ENCODE data around the gene CELF5. TPM values are rescaled to one million over a fixed set of nuclear protein-coding genes. Genes with fewer than 3 reads are reported as not detected.

Gene CELF5
- total RNA-seq, 2 experiments from 2014 or later: not detected

DNA sequence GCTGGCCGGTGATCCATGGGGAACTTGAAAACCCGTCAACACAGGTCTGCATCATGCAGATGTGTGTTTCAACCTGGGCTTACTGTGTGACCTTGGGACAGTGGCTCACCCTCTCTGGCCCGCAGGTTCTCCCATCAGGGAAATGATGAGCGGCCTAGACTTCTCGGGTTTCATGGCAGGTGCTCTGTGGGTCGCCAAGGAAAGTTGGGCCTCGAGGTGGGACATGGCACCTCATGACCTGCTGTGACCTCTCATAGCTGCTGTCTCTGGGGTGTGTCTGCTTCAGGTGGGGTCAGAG is 91.2 kb downstream of the CELF5 start:
- Mint-ChIP-seq H3K27ac (no peak overlapping the region), H3K4me3 (no peak overlapping the region), H3K36me3 (no peaks in the 10 kb centered on the region), H3K4me1 (peaks cover 2% of the 10 kb centered on the region), H3K27me3 (peaks cover 9% of the 10 kb centered on the region), H3K9me3 (ENCODE audit: low read depth) (no peaks in the 10 kb centered on the region)
- DNase-seq (no peak), ATAC-seq (no peak)
- CTCF ChIA-PET: no interaction called here

DNA sequence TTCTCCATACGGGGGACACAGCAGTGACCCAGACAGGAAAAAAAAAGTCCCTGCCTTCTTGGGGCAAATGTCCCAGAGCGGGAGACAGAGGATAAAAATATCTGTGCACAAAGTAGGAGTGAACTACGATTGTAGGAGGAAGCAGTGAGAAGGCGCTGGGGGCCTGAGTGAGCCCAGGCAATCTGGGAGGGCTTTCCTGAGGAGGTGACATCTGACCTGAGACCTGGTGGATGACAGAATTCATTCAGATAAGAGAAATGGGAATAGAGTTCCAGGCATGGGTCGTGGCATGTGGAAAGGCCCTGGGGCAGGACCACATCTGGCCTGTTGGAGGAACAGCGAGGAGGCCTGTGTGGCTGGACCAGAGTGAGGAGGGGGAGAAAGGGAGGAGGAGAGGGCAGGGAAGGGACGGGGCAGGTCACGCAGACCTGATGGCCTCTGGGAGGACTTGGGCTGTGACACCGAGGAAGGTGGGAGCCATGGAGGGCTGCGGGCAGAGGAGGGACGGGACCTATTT is 91.7 kb downstream of the CELF5 start:
- Mint-ChIP-seq H3K4me3 (no peak overlapping the region), H3K4me1 (peaks cover 2% of the 10 kb centered on the region), H3K36me3 (no peaks in the 10 kb centered on the region), H3K27me3 (peaks cover 8% of the 10 kb centered on the region), H3K9me3 (ENCODE audit: low read depth) (no peaks in the 10 kb centered on the region), H3K27ac (no peak overlapping the region)
- ATAC-seq (no peak), DNase-seq (no peak)
- CTCF ChIA-PET: interaction anchor here (1.7 kb wide), 1 partner anchor 11 kb away, joined by 6 read pairs; no protein-coding TSS in a partner anchor

DNA sequence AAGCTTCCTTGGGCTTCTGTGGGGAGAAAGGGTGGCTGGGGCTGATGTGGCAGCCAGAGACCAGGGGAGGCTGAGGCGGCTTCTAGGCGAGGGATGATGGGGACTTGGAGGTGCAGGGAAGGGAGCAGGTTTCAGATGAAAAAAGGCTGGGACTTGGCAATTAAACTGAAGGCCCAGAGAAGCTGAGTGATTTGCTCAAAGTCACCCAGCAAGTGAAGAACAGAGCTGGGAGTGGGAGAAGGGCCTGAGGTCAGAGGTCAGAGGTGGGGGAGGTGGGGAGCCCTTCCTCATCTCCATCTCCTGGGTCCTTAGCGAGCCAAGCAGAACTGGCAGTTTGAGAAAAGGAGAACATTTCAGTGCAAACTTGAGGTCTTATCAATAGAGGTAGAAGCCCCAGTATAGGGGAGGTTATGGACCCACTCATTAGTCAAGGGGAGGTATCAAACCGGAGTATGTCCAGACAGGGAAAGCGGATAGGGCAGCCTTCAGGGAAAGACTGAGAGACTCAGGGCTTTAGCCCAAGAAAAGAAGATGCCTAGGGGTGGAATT is 92.3 kb downstream of the CELF5 start:
- no peaks in the 10 kb centered on the region for H3K9me3 Mint-ChIP-seq (ENCODE audit: low read depth)
- H3K27ac Mint-ChIP-seq: no peak overlapping the region
- no peak overlapping the region for H3K4me3 Mint-ChIP-seq
- H3K27me3 Mint-ChIP-seq: peaks cover 4% of the 10 kb centered on the region
- peaks cover 2% of the 10 kb centered on the region for H3K4me1 Mint-ChIP-seq
- ATAC-seq (no peak), DNase-seq (no peak)
- CTCF ChIA-PET: interaction anchor here (1.7 kb wide), 1 partner anchor 12 kb away, joined by 6 read pairs; no protein-coding TSS in a partner anchor
- H3K36me3 Mint-ChIP-seq: no peaks in the 10 kb centered on the region

DNA sequence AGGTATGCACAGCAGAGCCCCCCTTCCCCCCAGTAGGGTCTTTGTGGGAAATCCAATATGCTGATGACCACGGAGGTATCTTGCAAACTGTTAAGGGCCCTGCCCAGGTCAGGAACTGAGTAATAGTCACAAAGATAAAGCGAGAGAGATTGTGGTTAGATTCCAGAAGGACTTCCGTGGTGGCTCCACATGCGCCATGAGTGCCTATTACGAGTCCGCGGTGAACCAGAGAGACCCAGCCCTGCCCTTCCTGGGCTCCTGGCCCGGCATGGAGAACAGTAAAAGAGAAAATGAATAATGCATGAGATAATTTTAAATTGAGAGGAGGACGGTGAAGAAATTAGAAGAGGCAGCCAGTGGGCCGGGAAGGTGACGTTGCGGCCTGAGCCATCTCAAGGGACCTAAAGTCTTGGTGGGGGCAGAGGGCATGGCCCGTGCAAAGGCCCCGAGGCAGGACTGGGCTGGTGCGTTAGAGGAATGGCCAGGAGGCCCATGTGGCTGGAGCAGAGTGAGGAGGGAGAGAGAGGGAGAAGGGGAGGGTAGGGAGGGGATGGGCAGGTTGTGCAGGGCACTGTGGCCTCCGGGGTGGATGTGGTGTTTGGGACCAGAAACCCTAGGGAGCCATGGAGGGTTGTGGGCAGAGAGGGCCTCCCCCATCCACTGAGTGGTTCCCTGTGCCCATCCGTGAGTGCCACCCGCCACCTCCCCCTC is 95.3 kb downstream of the CELF5 start:
- DNase-seq (no peak), ATAC-seq (no peak)
- Mint-ChIP-seq H3K27ac (no peak overlapping the region), H3K27me3 (no peaks in the 10 kb centered on the region), H3K4me3 (no peak overlapping the region), H3K9me3 (ENCODE audit: low read depth) (no peaks in the 10 kb centered on the region), H3K4me1 (peaks cover 2% of the 10 kb centered on the region), H3K36me3 (no peaks in the 10 kb centered on the region)
- CTCF ChIA-PET: no interaction called here

DNA sequence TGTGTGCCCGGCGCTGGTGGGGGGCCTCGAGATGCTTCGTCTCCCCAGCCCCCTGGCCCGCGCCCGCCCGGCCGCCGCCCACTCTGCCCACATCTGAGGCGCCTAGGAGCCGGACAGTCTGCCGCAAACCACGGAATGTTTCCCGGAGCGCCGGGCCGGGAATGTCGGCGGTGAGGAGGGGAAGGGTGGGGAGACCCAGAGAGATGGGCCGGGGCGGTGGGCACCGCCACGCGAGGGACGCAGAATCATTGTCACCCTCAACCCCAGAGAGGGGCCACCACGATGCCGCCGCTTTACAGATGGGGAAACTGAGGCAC is 95.9 kb downstream of the CELF5 start:
- no peak for DNase-seq
- no peak for ATAC-seq
- no peaks in the 10 kb centered on the region for H3K9me3 Mint-ChIP-seq (ENCODE audit: low read depth)
- H3K4me3 Mint-ChIP-seq: no peak overlapping the region
- H3K36me3 Mint-ChIP-seq: no peaks in the 10 kb centered on the region
- no peaks in the 10 kb centered on the region for H3K27me3 Mint-ChIP-seq
- CTCF ChIA-PET: no interaction called here
- H3K27ac Mint-ChIP-seq: no peak overlapping the region
- peaks cover 2% of the 10 kb centered on the region for H3K4me1 Mint-ChIP-seq

DNA sequence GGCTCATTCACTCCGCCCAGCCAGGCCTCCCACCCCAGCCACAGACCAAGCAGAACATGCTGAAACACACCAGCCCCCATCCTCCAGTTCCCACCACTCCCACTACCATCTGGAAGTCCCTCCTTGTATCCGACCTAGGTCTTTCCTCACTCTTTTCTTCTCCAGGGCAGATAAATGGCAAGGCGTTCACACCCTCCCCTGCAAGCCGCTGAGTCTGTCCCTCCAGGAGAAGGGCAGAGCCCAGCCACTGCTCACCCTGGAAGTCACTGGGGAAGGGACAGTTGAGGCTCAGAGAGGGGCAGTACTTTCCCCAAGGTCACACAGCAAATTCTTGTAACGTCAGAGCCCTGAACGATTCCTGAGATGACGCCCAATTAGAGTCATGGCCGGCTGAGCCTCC is 96.4 kb downstream of the CELF5 start:
- ATAC-seq (no peak), DNase-seq (no peak)
- no peak overlapping the region for H3K4me3 Mint-ChIP-seq
- H3K27me3 Mint-ChIP-seq: no peaks in the 10 kb centered on the region
- H3K4me1 Mint-ChIP-seq: no peaks in the 10 kb centered on the region
- H3K9me3 Mint-ChIP-seq (ENCODE audit: low read depth): no peaks in the 10 kb centered on the region
- no peak overlapping the region for H3K27ac Mint-ChIP-seq
- no peaks in the 10 kb centered on the region for H3K36me3 Mint-ChIP-seq
- CTCF ChIA-PET: interaction anchor here (1.2 kb wide), 1 partner anchor 16 kb away, joined by 4 read pairs; no protein-coding TSS in a partner anchor

DNA sequence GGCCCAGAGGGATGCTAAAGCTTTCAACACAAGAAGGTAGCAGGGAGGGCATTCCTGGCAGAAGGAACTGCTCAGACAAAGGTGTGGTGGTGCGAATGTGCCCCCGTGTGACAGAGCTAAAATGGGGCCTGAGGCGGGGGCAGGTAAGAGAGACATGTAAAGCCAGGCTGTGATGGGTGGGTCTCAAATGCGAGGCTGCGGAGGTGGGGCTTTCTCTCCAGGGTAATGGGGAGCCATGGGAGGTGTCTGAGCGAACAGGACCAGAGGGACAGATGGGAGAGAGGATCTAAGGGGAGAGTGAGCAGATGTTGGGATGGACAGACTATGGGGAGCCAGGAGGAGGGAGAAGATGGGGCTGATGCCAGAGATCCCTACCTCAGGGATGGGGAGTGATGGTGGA is 97.2 kb downstream of the CELF5 start:
- CTCF ChIA-PET: interaction anchor here (1.2 kb wide), 2 partner anchors 17 to 108 kb away, joined by 3 to 4 read pairs; no protein-coding TSS in a partner anchor
- Mint-ChIP-seq H3K36me3 (no peaks in the 10 kb centered on the region), H3K4me3 (no peak overlapping the region), H3K4me1 (no peaks in the 10 kb centered on the region), H3K27ac (no peak overlapping the region), H3K9me3 (ENCODE audit: low read depth) (no peaks in the 10 kb centered on the region), H3K27me3 (no peaks in the 10 kb centered on the region)
- DNase-seq: no peak
- no peak for ATAC-seq

DNA sequence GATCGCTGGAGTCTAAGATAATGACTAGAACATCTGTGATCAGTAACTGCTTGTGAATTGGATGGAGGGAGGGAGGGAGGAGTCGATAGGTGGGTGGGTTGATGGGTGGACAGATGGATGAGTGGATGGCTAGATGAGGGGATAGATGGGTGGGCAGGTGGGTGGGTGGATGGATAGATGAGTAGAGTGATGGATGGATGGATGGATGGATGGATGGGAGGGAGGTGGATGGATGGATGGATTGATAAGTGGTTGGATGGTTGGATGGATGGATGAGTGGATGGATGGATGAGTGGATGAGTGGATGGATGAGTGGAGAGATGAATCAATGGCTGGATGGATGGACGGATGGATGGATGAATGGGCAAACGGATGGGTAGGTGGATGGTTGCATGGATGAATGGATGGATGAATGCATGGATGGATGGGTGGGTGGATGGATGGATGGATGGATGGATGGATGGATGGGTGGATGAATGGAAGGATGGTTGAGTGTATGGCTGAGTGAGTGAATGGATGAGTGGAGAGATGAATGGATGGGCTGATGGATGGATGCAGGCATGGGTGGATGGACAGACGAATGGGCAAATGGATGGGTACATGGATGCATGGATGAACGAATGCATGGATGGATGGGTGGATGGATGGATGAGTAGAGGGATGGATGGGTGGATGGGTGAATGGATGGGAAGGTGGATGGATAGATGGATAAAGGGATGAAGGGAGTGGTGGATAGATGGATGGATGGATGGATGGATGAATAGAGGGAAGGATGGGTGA is 97.9 kb downstream of the CELF5 start:
- H3K36me3 Mint-ChIP-seq: no peaks in the 10 kb centered on the region
- no peaks in the 10 kb centered on the region for H3K4me1 Mint-ChIP-seq
- no peak overlapping the region for H3K27ac Mint-ChIP-seq
- ATAC-seq: no peak
- H3K27me3 Mint-ChIP-seq: no peaks in the 10 kb centered on the region
- CTCF ChIA-PET: interaction anchor here (1.2 to 1.7 kb wide), 4 partner anchors 17 to 107 kb away, joined by 3 to 6 read pairs (median 4); no protein-coding TSS in a partner anchor
- no peak for DNase-seq
- H3K9me3 Mint-ChIP-seq (ENCODE audit: low read depth): no peaks in the 10 kb centered on the region
- no peak overlapping the region for H3K4me3 Mint-ChIP-seq

DNA sequence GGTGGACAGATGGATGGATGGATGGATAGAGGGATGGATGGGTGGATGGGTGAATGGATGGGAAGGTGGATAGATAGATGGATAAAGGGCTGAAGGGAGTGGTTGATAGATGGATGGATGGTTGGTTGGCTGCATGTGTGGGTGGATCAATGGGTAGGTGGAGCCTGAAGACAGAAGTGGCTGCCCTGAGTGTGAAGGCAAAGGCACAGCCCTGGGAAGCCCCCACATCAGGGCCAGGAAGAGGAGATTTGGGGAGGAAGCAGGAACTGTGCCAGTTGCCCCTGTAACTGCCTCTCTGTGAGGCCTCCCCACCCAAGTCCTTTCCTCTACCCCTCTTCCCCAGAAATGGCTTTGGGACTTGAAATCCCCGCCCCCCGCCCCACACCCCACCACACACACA is 98.6 kb downstream of the CELF5 start:
- ATAC-seq: no peak
- H3K9me3 Mint-ChIP-seq (ENCODE audit: low read depth): no peaks in the 10 kb centered on the region
- H3K4me3 Mint-ChIP-seq: no peak overlapping the region
- DNase-seq: no peak
- CTCF ChIA-PET: interaction anchor here (0.9 to 1.7 kb wide), 5 partner anchors 18 to 269 kb away, joined by 3 to 6 read pairs (median 3); no protein-coding TSS in a partner anchor
- H3K27me3 Mint-ChIP-seq: no peaks in the 10 kb centered on the region
- no peaks in the 10 kb centered on the region for H3K4me1 Mint-ChIP-seq
- H3K27ac Mint-ChIP-seq: no peak overlapping the region
- H3K36me3 Mint-ChIP-seq: no peaks in the 10 kb centered on the region

DNA sequence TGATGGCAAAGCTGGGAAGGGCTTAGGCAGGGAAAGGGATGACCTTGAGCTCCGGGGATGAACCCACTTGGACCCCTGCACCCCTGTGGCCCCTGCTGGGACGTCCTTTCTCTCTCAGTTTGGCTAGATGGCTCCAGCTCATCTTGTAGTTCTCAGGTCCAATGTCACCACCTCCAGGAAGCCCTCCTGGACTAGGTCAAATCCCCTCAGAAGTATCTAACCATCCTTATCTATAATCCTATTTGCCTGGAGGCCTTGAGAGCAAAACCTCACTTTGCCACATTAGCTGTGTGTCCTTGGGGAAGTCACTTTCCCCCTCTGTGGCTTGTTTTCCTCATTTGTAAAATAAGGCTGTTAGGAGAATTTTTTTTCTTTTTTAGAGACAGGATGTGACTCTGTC is 99.2 kb downstream of the CELF5 start:
- H3K4me3 Mint-ChIP-seq: no peak overlapping the region
- ATAC-seq (no peak), DNase-seq (no peak)
- CTCF ChIA-PET: interaction anchor here (0.8 to 1.7 kb wide), 6 partner anchors 18 to 268 kb away, joined by 3 to 6 read pairs (median 3); no protein-coding TSS in a partner anchor
- no peak overlapping the region for H3K27ac Mint-ChIP-seq
- no peaks in the 10 kb centered on the region for H3K36me3 Mint-ChIP-seq
- H3K4me1 Mint-ChIP-seq: no peaks in the 10 kb centered on the region
- no peaks in the 10 kb centered on the region for H3K27me3 Mint-ChIP-seq
- no peaks in the 10 kb centered on the region for H3K9me3 Mint-ChIP-seq (ENCODE audit: low read depth)

DNA sequence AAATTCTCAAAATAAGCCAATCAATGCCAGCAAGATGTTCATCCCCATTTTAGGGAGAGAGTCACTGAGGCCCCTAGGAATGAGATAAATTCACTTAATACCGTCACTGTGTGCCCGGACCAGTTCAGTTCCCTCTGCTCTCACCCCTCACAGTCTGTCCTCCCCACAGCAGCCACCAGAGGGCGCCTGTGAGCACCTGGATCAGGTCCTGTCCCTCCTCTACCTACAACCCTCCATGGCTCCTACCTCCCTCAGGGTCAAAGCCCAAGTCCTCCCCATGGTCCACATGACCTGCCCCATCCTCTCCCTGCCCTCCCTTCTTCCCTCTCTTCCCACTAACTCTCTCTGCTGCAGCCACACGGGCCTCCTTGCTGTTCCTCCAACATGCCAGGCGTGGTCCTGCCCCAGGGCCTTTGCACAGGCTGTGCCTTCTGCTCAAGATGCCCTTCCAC is 100.0 kb downstream of the CELF5 start:
- H3K4me1 Mint-ChIP-seq: no peaks in the 10 kb centered on the region
- DNase-seq: peak; percentile 84
- no peaks in the 10 kb centered on the region for H3K9me3 Mint-ChIP-seq (ENCODE audit: low read depth)
- H3K4me3 Mint-ChIP-seq: no peak overlapping the region
- no peaks in the 10 kb centered on the region for H3K27me3 Mint-ChIP-seq
- no peak overlapping the region for H3K27ac Mint-ChIP-seq
- no peaks in the 10 kb centered on the region for H3K36me3 Mint-ChIP-seq
- ATAC-seq: peak; percentile 79
- CTCF ChIA-PET: interaction anchor here (1.2 to 4.6 kb wide), 5 partner anchors 19 to 115 kb away, joined by 3 to 54 read pairs (median 6); no protein-coding TSS in a partner anchor

DNA sequence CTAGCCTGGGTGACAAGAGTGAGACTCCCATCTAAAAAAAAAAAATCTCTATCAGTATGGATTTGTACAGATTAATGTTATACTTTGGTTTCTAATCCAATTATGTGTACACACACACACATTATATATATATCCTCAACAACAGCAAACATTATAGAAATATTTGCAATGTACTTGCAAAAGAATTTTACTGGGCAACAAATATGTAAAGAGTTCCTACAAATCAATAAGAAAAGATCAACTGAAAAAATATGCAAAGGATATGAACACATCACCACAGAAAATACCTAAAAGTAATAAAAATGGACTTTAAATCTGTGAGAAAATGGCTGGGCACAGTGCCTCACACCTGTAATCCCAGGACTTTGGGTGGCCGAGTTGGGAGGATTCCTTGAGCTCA is 101.0 kb downstream of the CELF5 start:
- Mint-ChIP-seq H3K9me3 (ENCODE audit: low read depth) (no peaks in the 10 kb centered on the region), H3K4me1 (no peaks in the 10 kb centered on the region), H3K4me3 (no peak overlapping the region), H3K36me3 (no peaks in the 10 kb centered on the region), H3K27ac (no peak overlapping the region), H3K27me3 (no peaks in the 10 kb centered on the region)
- no peak for DNase-seq
- CTCF ChIA-PET: interaction anchor here (0.6 to 4.6 kb wide), 9 partner anchors 13 to 1402 kb away, joined by 3 to 54 read pairs (median 7); partner anchors contain the start of gene DOHH
- no peak for ATAC-seq

DNA sequence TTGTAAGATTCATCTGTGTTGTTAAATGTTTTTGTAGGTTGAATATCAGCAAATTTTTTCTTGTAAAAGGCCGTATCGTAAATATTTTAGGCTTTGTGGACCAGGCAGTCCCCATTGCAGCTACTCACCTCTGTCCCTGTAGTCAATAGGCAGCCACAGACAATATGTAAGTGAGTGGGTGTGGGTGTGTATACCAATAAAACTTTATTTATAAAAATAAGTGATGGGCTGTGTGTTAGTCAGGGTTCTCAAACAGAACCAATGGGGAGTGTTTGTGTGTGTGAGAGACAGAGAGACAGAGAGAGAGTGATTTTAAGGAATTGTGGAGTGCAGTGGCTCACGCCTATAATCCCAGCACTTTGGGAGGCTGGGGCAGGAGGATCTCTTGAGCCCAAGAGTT is 104.3 kb downstream of the CELF5 start:
- Mint-ChIP-seq H3K9me3 (ENCODE audit: low read depth) (no peaks in the 10 kb centered on the region), H3K4me3 (no peak overlapping the region), H3K4me1 (no peaks in the 10 kb centered on the region), H3K27me3 (peaks cover 2% of the 10 kb centered on the region), H3K36me3 (no peaks in the 10 kb centered on the region), H3K27ac (no peak overlapping the region)
- ATAC-seq (no peak), DNase-seq (no peak)
- CTCF ChIA-PET: interaction anchor here (1.1 to 4.6 kb wide), 4 partner anchors 24 to 109 kb away, joined by 3 to 54 read pairs (median 6); no protein-coding TSS in a partner anchor

Data from activated CD8-positive, alpha-beta memory T cell treated with anti-CD3 and anti-CD28 coated beads, Interleukin-2, amount 10 ng/mL, durations not matched to agents 7 days and 5 days (primary cell).